Right renal cortex interstitium (tissue), 3 donors: ENCODE data around the gene NIPAL3. TPM values are rescaled to one million over a fixed set of nuclear protein-coding genes. Genes with fewer than 3 reads are reported as not detected.
"Not testable (repeated sequence)": the region's sequence is repeated elsewhere in the genome, so short reads cannot be mapped to it uniquely, and the experiment has no call there.

Source experiments
- DNase-seq, 3 donors: peaks; one replicate each; pipeline ENCODE4 v3.0.0-alpha.2; 2013; ENCODE audit warnings: low read depth in 3 of 3, low spot score in 2 of 3
- polyA plus RNA-seq, 3 donors: library from polyadenylated mRNA; unstranded; fragments of 120-200 nt; gene quantifications; one replicate each; pipeline ENCODE4 v1.2.1, GENCODE V29; 2013; ENCODE audit not compliant: insufficient read length in 3 of 3

Gene NIPAL3
- polyA plus RNA-seq, 3 donors: 21.5 to 24.3 (median 23.1) TPM

DNA sequence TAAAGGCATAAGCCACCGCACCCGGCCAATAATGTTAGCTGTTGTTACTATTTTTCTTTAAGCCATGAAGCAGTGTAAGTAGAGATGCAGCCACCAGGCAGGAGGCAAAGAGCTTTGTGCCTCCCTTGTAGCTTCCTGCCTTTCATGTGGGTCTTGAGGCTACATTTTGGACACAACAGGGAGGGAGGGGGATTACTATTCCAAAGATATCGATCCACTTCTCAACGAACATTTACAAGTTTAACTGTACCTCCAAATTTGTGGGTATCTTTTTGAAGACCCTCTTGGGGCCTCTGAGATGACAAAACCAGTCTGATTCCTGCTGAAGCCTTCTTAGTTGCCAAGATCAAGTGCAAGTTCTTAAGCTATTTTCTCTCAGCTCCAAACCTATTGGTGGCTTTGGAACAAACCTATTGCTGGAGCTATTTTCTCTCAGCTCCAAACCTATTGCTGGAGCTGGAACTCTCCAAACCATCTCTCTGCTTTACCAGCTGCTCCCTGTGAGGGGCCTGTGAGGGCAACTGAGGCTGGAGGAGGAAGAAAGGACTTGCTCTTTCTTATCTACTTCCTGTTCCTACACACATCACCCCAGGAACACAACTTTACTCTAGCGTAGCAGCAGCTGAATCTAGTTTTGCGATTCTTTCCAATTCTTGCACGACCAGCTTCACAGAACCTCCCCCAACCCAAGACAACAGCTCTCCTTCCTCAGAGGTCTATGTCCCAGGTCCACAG is 70.9 kb downstream of the NIPAL3 start:
- no peak for DNase-seq

DNA sequence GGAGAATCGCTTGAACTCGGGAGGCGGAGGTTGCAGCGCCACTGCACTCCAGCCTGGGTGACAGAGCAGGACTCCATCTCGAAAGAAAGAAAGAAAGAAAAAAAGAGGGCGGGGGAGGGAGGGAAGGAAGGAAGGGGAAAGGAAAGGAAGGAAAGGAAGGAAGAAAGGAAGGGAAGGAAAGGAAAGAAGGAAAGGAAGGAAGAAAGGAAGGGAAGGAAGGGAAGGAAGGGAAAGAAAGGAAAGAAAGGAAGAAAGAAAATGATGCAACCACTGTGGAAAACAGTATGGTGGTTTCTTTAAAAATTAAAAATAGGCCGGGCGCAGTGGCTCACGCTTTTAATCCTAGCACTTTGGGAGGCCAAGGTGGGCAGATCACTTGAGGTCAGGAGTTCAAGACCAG is 71.9 kb downstream of the NIPAL3 start:
- no peak for DNase-seq

DNA sequence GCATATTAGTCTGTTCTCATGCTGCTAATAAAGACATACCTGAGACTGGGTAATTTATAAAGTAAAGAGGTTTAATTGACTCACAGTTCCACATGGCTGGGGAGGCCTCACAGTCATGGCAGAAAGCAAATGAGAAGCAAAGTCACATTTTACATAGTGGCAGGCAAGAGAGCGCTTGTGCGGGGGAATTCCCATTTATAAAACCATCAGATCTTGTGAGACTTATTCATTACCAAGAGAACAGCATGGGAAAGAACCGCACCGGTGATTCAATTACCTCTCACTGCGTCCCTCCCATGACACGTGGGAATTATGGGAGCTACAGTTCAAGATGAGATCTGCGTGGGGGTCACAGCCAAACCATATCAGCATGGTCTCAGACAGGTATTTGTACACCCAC is 72.6 kb downstream of the NIPAL3 start:
- DNase-seq: not testable (repeated sequence)

DNA sequence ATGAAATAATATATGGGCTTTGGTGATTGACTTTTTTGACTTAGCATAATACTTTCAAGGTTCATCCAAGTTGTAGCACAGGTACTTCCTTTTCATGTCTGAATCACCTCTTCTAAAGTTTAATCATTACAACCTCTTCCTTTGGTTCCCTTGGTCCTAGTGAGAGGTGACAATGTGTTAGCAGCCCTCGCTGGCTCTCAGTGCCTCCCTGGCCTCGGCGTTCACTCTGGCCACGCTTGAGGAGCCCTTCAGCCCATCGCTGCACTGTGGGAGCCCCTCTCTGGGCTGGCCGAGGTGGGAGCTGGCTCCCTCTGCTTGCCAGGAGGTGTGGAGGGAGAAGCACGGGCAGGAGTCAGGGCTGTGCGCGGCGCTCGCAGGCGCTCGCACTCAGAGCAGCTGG is 74.1 kb downstream of the NIPAL3 start:
- DNase-seq: no peak

DNA sequence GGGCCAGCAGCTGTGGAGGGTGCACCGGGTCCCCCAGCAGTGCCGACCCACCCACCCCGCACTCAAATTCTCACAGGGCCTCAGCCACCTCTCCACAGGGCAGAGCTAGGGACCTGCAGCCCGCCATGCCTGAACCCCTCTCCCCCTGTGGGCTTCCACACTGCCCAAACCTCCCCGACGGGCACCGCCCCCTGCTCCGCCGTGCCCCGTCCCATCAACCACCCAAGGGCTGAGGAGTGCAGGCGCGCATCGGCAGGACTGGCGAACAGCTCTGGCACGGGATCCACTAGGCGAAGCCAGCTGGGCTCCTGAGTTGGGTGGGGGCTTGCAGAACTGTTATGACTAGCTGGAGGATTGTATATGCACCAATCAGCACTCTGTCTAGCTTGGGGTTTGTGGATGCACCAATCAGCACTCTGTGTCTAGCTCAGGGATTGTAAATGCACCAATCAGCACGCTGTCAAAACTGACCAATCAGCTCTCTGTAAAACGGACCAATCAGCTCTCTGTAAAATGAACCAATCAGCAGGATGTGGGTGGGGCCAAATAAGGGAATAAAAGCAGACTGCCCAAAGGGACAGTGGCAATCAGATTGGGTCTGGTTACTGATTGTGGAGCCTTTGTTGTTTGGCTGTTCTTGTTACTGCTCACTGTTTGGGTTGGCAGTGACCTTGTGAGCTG is 74.6 kb downstream of the NIPAL3 start:
- no peak for DNase-seq

DNA sequence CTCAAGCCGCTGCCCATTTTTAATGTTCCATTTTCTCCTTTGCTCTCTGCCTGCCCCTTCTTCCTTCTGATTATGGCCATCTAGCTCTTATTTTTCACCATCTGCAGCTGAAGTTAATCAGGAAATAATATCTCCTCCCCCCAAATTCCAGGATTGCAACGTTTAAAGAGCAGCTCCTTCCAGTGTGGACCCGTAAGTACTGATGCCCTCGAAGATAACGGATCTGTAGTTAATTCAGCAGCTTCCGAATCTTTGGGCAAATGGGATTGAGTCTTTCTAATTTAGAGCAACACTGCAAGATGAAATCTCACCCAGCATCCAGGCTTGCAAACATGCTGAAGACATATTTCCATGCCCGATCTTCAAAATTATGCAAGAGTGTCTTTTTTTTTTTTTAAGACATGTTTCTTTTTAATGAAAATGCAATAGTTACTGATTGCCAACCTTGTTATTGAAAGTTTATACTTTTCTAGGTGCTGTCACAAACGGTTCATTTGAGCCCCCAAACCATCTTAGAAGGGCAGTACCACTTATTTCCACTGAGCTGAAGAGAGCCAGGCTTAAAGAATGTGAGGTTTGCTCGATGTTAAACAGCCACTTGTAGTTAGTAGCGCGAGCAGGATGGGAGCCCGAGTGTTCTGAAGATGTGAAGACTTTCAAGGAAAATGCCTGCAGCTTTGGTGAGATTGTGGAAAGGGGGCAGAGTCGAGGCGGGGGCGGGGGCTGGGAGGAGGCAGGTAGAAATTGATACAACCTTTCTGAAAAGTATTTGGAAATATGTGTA is 76.2 kb downstream of the NIPAL3 start:
- DNase-seq: no peak

DNA sequence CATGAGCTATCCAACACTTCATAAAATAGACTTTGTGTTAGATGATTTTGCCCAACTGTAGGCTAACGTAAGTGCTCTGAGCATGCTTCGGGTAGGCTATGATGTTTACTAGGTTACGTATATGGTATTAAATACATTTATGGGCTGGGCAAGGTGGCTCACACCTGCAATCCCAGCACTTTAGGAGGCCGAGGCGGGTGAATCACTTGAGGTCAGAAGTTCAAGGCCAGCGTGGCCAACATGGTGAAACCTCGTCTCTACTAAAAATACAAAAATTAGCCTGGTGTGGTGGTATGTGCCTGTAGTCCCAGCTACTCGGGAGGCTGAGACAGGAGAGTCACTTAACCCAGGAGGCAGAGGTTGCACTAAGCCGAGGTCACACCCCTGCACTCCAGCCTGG is 77.3 kb downstream of the NIPAL3 start:
- not testable (repeated sequence) for DNase-seq

DNA sequence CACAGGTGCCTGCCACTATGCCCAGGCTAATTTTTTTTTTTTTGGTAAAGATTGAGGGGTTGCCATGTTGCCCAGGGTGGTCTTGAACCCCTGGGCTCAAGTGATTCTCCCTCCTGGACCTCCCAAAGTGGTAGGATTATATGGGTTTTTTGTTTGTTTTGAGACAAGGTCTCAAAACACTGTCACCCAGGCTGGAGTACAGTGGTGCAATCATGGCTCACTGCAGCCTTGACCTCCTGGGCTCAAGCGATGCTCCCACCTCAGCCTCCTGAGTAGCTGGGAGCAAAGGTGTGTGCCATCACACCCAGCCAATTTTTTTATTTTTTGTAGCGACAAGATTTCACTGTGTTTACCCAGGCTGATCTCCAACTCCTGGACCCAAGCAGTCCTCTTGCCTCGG is 78.2 kb downstream of the NIPAL3 start:
- DNase-seq: no peak

DNA sequence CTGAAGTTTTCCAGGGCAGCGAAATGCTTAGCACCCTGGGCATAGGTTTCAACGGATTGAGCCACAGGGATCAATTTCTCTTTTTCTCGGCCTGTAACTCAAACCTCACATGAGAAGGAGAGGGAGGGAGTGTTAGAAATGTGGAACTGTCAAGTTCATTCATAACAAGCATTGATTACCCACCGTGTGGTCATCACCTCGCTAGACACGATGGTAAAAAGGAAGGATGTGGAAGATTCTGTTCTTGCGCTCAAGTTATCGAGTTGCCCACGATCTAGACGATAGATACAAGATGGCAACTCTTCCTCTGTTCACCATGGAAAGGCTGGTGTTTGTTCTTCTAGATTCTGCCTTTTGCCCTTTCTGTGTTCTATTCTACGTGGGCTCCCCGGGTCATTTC is 83.0 kb downstream of the NIPAL3 start:
- no peak for DNase-seq

DNA sequence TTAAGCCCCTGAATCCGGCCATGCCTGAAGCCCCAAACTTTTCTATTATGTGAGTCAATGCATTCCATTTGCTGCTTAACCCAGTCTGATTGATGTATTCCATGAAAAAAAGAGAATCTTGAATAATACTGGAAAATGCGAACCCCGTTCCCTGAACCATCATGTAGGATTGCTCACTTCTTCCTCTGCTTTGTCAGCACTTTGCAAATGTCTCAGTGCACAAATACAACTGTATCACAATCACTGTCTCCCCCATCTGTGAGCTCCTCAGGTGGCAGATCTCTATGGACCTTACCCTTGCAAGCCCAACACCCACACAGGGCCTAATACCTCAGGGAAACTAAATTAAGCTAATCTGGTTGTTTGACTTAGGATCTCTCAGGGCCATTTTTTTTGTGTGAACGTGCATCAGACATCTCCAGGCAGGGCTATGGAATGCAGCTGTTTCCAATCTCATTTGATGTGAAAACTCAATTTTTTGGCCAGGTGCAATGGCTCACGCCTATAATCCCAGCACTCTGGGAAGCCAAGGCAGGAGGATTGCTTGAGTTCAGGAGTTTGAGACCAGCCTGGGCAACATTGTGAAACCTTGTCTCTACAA is 84.9 kb downstream of the NIPAL3 start:
- DNase-seq: no peak

DNA sequence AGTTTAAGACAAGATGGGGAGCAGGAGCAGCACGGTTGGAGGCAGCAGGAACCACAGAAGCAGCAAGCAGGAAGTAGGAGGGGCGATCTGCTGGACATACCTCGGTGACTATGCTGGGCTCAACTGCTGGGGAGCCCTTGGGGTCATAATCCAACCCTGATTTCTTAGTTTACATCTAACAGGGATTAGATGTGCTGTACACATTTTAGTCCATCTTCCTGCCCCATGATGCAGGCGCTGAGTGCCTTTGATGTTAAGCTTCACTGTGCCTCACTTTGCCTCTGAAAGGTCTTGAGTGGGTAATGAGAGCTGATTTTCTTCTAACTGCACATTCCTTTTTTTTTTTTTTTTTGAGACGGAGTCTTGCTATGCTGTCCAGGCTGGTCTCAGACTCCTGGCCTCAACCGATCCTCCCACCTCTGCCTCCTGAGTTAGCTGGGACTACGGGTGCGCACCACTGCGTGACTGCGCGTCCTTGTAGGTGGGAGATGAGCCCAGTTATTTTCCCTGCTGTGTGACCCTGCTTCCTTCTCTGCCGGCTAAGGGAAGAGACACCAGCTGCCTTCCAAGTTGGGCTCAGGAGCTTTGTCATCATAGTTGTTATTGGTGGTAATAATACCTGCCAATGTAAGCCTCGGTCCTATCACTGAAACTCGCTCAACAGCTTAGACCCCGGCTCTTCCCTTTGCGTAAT is 85.9 kb downstream of the NIPAL3 start:
- DNase-seq: no peak

DNA sequence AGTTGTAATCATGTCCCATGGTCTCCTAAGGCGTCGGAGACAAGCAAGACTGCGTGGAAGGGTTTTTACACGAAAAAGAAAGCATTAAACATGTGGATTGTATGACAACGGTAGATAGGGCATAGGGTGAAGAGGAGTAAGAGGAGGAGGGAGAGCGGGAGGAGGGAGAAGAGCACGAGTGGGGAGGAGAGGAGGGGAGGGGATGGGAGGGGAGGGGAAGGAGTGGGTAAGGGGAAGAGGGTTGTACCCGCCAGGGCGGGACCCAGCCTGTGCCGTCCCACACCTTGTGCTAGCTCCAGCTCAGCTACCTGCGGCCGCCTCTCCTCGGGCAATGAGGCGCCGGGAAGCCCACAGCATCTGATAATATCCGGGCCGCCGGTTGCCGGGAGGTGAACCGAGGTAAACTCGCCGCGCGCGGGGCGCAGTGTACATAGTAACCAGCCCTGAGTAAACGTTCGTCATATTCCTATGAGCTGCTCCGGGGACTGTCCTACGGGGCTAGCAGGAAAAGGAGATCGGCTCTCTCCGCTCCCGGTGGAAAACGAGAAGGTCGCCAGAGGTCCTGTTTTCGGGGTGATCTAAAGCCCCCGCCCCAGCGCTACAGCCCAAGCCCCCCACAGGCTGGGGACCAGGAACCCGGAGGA is 86.6 kb downstream of the NIPAL3 start:
- peak in 1 of 3 donors; percentile 54 for DNase-seq

DNA sequence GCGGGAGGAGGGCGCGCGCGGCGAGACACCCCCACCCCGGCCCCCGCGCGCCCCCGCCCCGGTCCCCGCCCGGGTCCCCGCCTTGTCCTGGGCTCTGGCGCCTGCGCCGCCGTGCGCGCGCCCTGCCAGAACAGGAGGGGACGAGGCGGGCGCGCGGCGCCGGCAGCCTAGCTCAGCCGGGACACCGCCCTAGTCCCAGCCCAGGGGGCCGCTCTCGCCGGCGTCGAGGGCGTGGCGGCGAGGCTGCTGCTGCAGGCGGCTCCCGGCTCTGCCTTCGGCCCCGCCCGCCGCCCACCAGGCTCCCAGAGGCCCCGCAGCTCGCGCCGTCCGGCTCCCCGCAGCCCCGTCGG is 87.1 kb downstream of the NIPAL3 start, which contains the start of gene RCAN3:
RCAN3 (plus strand) TSS at position 128 of the 350 bp plus-strand sequence. CDS start 11,537 bp downstream, outside the sequence.
- peak in 2 of 3 donors; percentile 69 to 76 for DNase-seq

DNA sequence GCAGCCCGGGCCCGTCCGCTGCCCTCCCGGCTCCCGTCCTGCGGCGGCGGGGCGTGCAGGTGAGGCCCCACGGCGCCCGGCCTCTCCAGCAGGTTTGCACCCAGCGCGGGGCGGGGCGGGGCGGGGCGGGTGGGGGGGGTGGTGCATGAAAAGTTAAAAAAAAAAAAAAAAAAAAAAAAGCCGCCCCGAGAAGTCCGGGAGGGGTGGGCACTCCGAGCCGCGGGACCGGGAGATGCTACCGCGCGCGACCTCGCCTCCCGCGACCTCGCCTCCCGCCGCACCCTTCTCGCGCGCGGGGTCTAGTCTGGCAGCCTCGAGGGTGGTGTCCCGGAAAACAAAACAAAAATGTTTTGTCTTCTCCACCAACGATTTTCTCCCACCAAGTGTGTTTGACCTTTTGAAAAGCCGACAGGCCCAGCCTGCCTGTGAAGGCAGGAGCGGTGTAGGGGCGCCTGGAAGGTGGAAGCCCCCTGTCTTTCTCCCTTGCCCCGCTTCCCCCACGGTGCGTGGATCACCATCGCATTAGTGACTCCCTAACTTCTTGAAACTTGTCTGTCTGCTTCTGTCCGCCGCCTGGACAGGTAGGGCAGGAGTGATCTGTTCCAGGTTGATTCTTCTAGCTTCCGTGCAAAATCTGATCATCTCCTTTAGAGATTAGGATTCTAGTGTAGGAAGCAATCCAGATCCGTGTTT is 87.6 kb downstream of the NIPAL3 start:
- no peak for DNase-seq

DNA sequence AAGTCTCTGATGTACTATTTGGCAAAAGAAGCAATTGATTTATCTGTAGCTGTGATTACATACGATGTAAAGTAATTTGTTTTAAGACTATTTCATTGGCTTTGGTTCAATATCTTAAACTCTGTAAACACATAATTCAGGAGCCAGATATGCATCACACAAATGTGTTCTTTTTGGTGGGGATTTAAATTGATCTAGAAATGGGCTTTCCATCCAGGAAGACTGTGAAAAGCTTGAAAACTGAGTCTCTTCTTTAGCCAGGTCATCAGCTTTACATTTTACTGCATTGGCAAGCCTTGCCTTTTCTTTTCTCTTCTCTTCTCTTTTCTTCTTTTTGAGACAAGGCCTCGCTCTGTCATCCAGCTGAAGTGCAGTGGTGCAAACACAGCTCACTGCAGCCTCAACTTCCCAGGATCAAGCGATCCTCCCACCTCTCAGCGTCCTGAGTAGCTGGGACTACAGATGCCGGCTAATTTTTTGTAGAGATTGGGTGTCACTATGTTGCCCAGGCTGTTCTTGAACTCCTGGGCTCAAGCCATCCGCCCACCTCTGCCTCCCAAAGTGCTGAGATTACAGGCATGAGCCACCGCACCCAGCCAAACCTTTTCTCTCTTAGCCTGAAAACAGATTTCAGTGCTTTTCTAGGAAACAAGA is 88.4 kb downstream of the NIPAL3 start:
- no peak for DNase-seq

DNA sequence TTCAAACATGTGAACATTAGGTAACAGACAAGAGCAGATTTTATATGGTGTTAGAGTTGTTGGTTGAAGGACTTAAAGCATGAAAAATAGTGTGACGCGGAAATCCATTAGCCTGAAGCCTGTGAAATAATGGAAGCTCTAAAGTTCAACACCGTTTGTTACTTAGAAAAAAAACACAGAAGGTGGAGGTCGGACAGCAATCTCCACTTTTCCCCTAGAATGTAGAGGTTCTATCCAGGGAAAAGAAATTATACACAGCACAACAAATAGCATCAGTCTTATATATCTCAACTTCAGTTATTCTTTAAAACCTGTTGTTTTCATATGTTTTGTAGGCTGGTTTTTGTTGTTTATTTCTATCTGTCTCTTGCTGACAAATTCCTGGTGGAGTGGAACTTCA is 89.0 kb downstream of the NIPAL3 start:
- no peak for DNase-seq

DNA sequence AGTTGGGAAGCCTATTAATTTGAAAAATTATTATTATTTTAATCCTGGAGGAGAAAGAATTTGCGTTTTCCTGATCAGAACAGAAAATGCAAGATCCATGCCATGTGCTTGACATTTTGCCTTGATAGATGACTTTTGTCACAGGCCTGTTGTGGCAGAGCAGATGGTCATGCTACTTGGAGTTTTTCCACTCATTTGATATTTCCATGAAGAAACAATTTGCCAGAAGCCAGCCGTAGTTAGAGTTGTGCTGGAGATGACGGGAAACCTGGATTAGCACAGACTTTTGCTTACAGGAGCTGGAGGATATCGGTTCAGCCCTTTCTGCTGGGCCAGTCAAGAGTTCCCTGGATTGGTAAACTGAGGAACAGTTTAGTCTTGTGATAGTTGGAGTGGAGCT is 90.2 kb downstream of the NIPAL3 start:
- DNase-seq: no peak

DNA sequence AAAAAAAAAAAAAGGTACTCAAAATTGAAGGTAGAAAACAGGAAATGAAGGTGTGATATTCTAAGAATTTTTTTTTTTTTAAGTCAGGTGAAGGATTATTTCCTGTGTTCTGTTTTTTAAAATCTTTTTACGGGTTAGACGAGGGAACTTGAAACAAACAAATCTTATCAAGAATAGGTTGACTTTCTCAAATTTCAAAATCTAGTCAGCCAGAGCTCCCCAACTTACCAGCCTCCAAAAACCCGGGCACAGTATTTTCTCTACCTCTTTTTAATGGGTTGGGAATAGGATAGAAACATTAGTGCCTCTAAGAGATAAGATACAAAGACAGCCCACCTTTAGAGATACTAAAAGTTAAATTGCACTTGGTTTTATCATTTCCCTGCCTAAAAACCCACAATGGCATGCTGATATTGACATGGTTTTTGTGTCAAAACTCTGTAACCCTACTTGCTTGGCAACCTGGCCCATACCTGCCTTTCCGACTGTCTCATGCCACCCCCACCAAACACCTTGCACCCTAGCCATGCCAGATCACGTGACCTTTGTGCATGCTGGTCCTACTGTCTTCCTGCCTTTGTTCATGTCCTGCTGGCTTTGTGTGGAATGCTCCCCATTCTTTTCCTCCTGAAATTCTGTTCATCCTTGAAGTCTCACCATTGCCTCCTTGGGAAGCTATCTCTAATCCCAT is 91.2 kb downstream of the NIPAL3 start:
- DNase-seq: no peak
